OCI-LY7 (cell line): ENCODE measurements around the gene RRM2.

Experiments used
- CTCF ChIP-seq: fragments of 200-600 bp; sonication (generic); conservative IDR thresholded peaks from 2 replicates; pipeline ENCODE4 v1.5.1; 2014; ENCODE audit warnings: mild to moderate bottlenecking, antibody characterized with exemption, low read length, moderate library complexity, mixed read lengths
- EZH2phosphoT487 ChIP-seq: fragments of 200-600 bp; sonication (generic); IDR thresholded peaks from 2 replicates; pipeline ENCODE4 v1.6.1; 2018; ENCODE audit warnings: low read depth, borderline replicate concordance, mild to moderate bottlenecking, mixed run types, antibody characterized with exemption, low read length, moderate library complexity, mixed read lengths

GRCh38 chr2:10075101-10075500 lies 47.4 kb upstream of the RRM2 start:
- TF ChIP-seq CTCF (no peak), EZH2phosphoT487 (no peak)
